IPS DF 6.9 (cell line): ENCODE results near the gene MRPL18.

ENCODE experiments used
- DNase-seq: peaks from one replicate; pipeline ENCODE4 v3.0.0-alpha.2; 2013; ENCODE audit warnings: low read depth, low spot score
- H3K27ac ChIP-seq: one replicate; pipeline ENCODE4 v1.5.1; 2013; ENCODE audit warnings: low read length, control low read depth
- H3K27me3 ChIP-seq: 2 replicates; pipeline ENCODE4 v1.6.1; 2013; ENCODE audit warnings: mild to moderate bottlenecking, low read length; ENCODE audit not compliant: control insufficient read depth, insufficient read depth
- H3K36me3 ChIP-seq: 2 replicates; pipeline ENCODE4 v1.6.1; 2013; ENCODE audit warnings: low read length; ENCODE audit not compliant: control insufficient read depth, insufficient read depth
- H3K4me1 ChIP-seq: 2 replicates; pipeline ENCODE4 v1.6.1; 2013; ENCODE audit warnings: low read length; ENCODE audit not compliant: control insufficient read depth, insufficient read depth
- H3K4me3 ChIP-seq: 2 replicates; pipeline ENCODE4 v1.5.1; 2013; ENCODE audit warnings: mild to moderate bottlenecking, low read length
- H3K9me3 ChIP-seq: 2 replicates; pipeline ENCODE4 v1.6.1; 2013; ENCODE audit warnings: low read length, inconsistent platforms; ENCODE audit not compliant: control insufficient read depth, insufficient read depth
- WGBS: extraction: QIAGEN DNeasy Blood & Tissue Kit; methylation state at CpG from one replicate; pipeline ENCODE4 v1.1.7; 2013; ENCODE audit warnings: mixed read lengths, missing lambda C conversion rate; ENCODE audit not compliant: insufficient read length, insufficient coverage; 5-methylcytosine and 5-hydroxymethylcytosine counted together

Gene MRPL18

GRCh38 chr6:159828074-159828473 lies 37.8 kb downstream of the MRPL18 start:
- no peak for DNase-seq
- Histone ChIP-seq H3K36me3 (no peaks in the 10 kb centered on the region), H3K4me3 (no peak overlapping the region), H3K4me1 (peaks cover 8% of the 10 kb centered on the region), H3K27ac (no peak overlapping the region), H3K9me3 (no peaks in the 10 kb centered on the region), H3K27me3 (no peaks in the 10 kb centered on the region)
- no CpG with 5 or more reads among the region's 7 CpGs for WGBS

- H3K36me3 ChIP-seq: no peaks in the 10 kb centered on the region
- WGBS: no CpG with 5 or more reads among the region's 4 CpGs
- H3K27me3 ChIP-seq: no peaks in the 10 kb centered on the region
- DNase-seq: no peak
- H3K4me3 ChIP-seq: no peak overlapping the region
- H3K4me1 ChIP-seq: peaks cover 8% of the 10 kb centered on the region
- no peaks in the 10 kb centered on the region for H3K9me3 ChIP-seq
- H3K27ac ChIP-seq: no peak overlapping the region
Observed at GRCh38 chr6:159829526-159829925, 39.3 kb downstream of the MRPL18 start.

DNA sequence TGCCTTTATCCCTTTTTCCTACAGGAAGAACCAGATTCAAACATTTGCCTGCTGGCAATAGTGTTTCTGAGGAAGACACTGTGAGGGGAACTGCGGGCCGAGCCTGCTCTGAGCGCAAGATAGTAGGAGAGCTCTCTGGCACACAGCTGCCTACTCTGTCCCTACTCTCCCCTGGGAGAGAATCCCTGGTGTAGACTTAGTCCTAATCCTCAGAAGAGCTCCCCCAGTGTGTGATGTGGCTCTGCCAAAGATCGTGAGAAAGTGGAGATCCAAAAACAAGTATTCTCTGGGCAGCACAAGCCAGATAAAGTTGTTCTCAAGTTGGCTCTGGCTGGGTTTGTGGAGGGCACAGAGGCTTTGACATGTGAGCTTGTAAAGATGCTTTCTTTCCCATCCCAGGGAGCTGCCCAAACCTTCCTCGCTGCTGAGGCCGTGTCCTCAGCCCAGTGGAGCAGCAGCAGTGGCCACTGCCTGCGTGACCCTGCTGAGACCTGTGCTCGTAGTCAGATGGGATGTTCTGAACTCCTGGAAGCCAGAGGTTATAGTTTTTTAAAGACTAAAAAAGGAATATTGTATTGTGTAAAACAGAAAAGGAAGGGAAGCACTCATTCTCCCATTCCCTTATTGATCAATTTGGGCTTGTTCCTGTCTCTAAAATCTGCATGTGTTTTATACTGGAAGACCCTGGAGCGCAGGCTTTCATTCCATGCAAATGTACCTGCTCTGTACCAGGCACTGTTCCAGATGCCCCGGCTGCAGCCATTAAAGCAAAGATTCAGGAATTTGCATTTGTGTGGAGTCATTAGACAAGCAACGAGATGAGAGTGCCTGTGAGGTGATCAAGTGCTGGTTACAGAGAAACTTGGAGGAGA lies 40.5 kb downstream of the MRPL18 start:
- no peaks in the 10 kb centered on the region for H3K36me3 ChIP-seq
- H3K9me3 ChIP-seq: no peaks in the 10 kb centered on the region
- H3K4me3 ChIP-seq: no peak overlapping the region
- no peak overlapping the region for H3K27ac ChIP-seq
- no peak for DNase-seq
- no CpG with 5 or more reads among the region's 11 CpGs for WGBS
- H3K4me1 ChIP-seq: peaks cover 10% of the 10 kb centered on the region
- no peaks in the 10 kb centered on the region for H3K27me3 ChIP-seq

DNA sequence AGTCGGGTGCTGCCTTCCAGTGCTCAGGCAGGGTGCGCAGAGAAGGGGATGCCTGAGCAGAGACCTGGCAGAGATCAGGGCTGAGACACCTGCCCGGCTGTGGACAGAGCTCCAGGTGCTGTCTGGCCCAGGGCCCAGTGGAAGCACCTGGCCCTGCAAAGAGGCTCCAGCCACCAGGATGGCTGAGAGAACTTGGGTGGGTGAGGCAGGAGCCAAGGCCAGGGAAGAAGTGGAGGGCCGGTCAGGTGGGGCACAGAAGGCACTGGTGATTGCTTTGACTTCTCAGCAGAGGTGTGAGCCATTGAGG lies 41.1 kb downstream of the MRPL18 start:
- Histone ChIP-seq H3K27me3 (no peaks in the 10 kb centered on the region), H3K9me3 (no peaks in the 10 kb centered on the region), H3K4me3 (no peak overlapping the region), H3K36me3 (no peaks in the 10 kb centered on the region), H3K27ac (no peak overlapping the region), H3K4me1 (peaks cover 11% of the 10 kb centered on the region)
- DNase-seq: no peak
- WGBS: no CpG with 5 or more reads among the region's 4 CpGs

- no CpG with 5 or more reads among the region's 4 CpGs for WGBS
- Histone ChIP-seq H3K27ac (no peak overlapping the region), H3K4me1 (peaks cover 12% of the 10 kb centered on the region)
Observed at GRCh38 chr6:159832946-159833345, 42.7 kb downstream of the MRPL18 start.

DNA sequence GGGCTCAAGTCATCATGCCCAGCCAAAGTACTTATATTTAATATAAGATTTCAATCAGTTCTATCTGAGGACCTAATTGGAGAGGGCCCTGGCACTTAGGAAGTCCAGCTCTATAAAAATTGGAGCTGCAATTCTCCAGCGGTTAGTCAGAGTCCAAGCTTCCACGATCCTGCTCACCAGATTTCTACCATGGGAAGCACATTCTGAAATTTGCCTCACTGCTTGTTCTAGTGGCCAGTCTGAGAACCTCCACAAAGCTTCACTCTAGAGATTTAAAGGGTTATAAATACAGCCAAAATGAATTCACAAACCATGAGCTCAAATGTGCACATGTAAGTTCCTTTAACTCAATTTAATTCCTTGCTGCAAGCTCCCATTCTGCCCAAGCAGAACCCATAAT lies 43.3 kb downstream of the MRPL18 start:
- no peak overlapping the region for H3K27ac ChIP-seq
- H3K4me3 ChIP-seq: no peak overlapping the region
- no peak for DNase-seq
- H3K36me3 ChIP-seq: no peaks in the 10 kb centered on the region
- H3K27me3 ChIP-seq: no peaks in the 10 kb centered on the region
- no CpG with 5 or more reads among the region's 2 CpGs for WGBS
- H3K9me3 ChIP-seq: no peaks in the 10 kb centered on the region
- H3K4me1 ChIP-seq: peaks cover 12% of the 10 kb centered on the region

More at GRCh38 chr6:159832946-159833345, 42.7 kb downstream of the MRPL18 start:
- Histone ChIP-seq H3K27me3 (no peaks in the 10 kb centered on the region), H3K4me3 (no peak overlapping the region), H3K9me3 (no peaks in the 10 kb centered on the region), H3K36me3 (no peaks in the 10 kb centered on the region)
- DNase-seq: no peak

DNA sequence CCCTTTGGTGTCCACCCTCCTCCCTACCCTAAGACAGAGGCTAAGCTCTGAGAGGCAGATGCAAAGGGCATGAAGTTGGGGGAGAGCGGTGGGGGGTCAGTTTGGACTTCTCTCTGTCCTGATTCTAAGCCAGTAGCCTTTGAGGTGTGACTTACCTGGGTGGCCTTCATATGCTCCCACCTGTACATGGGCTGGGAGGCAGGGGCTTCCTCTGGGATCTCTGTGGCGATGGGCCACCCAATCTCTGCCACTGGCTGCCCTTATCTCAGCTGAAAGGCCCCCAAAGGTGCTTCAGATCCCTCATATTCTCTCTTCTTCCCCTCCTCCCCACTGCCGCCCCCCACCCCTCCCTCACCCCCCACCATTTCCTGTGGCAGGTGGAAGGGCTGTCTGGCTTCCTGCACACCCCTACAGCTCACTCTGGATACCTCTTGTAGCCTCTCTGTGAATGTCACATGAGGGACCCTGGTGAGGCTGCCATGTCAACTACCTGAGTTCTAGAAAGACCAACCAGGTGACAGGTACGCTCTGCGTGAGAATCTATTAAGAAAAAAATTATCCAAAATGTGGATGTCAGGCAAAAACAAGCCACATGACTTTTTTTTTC lies 43.8 kb downstream of the MRPL18 start:
- H3K4me3 ChIP-seq: no peak overlapping the region
- WGBS: no CpG with 5 or more reads among the region's 5 CpGs
- no peak for DNase-seq
- no peaks in the 10 kb centered on the region for H3K27me3 ChIP-seq
- peaks cover 12% of the 10 kb centered on the region for H3K4me1 ChIP-seq
- H3K36me3 ChIP-seq: no peaks in the 10 kb centered on the region
- no peak overlapping the region for H3K27ac ChIP-seq
- no peaks in the 10 kb centered on the region for H3K9me3 ChIP-seq

DNA sequence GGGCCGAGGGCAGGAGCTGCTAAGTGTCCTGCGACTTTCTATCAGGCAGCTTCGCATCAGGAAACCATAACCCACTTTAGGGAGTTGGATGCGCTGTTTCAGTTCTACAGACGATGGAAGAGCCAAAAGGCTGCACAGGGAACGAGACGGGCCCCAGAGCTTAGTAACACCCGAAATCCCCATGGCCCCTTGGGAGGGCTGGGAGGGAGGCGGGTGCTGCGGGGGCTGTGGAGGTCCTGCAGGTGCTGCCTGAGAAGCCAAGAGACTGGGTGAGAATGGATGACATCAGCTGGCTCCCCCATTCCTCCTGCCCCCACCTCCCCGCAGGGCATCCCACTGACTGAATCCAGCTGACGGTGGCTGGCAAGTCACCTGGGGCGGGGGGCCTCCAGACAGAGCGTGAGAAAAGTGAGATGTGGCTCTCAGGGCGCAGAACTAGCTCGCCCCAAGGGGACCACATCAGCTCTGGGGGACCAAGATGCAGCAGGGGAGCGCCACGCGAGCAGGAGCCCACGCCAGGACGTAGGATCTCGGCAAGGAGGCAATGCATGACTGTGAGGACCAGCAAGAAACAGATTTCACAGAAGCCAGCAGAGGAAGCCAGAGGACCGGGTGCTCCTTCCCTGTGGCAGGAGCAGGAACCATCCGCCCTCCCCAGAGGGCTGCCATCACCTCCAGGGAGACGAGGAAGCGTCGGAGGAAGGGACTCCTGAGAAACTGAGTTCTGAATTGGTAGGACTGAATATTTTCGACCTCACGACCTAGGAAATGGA lies 46.6 kb downstream of the MRPL18 start:
- H3K27ac ChIP-seq: no peak overlapping the region

DNA sequence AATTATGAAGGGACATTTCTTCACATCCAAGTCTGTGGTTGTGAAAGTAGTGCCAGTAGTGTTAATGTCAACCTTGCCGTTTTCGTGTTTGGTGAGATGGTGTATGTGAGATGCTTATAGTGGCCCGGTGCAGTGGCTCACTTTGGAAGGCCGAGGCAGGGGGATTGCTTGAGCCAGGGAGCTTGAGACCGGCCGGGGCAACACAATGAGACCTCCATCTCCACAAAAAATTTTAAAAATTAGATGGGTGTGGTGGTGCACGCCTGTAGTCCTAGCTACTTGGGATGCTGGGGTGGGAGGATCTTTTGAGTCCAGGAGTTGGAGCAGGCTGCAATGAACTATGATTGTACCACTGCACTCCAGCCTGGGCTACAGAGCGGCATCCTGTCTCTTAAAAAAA lies 47.2 kb downstream of the MRPL18 start:
- H3K4me3 ChIP-seq: no peak overlapping the region
- no peaks in the 10 kb centered on the region for H3K9me3 ChIP-seq
- H3K4me1 ChIP-seq: peaks cover 3% of the 10 kb centered on the region; the same call in 1 of the 2 replicates
- H3K27ac ChIP-seq: no peak overlapping the region
- H3K36me3 ChIP-seq: no peaks in the 10 kb centered on the region
- no peaks in the 10 kb centered on the region for H3K27me3 ChIP-seq
- DNase-seq: no peak
- WGBS: no CpG with 5 or more reads among the region's 8 CpGs

More for the DNA sequence above, 46.6 kb downstream of the MRPL18 start:
- no peaks in the 10 kb centered on the region for H3K36me3 ChIP-seq
- no CpG with 5 or more reads among the region's 29 CpGs for WGBS
- peaks cover 3% of the 10 kb centered on the region; the same call in 1 of the 2 replicates for H3K4me1 ChIP-seq
- H3K4me3 ChIP-seq: no peak overlapping the region
- DNase-seq: no peak
- H3K9me3 ChIP-seq: no peaks in the 10 kb centered on the region
- no peaks in the 10 kb centered on the region for H3K27me3 ChIP-seq

GRCh38 chr6:159838020-159838744 lies 47.9 kb downstream of the MRPL18 start:
- no peak for DNase-seq
- Histone ChIP-seq H3K9me3 (no peaks in the 10 kb centered on the region), H3K4me3 (no peak overlapping the region), H3K27me3 (no peaks in the 10 kb centered on the region), H3K36me3 (no peaks in the 10 kb centered on the region), H3K27ac (no peak overlapping the region), H3K4me1 (peaks cover 3% of the 10 kb centered on the region; the same call in 1 of the 2 replicates)
- WGBS: no CpG with 5 or more reads among the region's 7 CpGs
